ENCODE data around the gene MZB1.
"Not testable (repeated sequence)": the region's sequence is repeated elsewhere in the genome, so short reads cannot be mapped to it uniquely, and the experiment has no call there.

MZB1 gene

DNA sequence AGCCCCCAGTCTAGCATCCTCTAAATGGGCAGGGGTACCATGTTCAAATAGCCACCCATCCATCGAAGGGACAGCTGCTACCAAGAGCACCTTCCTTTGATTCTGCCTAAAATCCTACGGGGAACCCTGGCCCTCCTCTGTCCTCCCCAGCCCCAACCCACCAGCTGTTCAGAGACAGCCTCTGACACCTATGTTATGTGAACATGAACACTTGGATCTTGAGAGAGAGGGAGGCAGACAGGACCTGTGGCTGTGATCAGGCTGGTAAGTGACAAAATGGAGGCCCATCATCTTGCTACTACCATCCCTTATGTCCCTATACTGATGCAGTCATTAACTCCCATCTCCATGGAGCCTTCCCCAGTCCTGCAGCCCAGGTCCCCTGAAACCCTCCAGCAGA lies 14.8 kb downstream of the MZB1 start:
- DNase-seq (ENCODE audit: low spot score) = no peak

DNA sequence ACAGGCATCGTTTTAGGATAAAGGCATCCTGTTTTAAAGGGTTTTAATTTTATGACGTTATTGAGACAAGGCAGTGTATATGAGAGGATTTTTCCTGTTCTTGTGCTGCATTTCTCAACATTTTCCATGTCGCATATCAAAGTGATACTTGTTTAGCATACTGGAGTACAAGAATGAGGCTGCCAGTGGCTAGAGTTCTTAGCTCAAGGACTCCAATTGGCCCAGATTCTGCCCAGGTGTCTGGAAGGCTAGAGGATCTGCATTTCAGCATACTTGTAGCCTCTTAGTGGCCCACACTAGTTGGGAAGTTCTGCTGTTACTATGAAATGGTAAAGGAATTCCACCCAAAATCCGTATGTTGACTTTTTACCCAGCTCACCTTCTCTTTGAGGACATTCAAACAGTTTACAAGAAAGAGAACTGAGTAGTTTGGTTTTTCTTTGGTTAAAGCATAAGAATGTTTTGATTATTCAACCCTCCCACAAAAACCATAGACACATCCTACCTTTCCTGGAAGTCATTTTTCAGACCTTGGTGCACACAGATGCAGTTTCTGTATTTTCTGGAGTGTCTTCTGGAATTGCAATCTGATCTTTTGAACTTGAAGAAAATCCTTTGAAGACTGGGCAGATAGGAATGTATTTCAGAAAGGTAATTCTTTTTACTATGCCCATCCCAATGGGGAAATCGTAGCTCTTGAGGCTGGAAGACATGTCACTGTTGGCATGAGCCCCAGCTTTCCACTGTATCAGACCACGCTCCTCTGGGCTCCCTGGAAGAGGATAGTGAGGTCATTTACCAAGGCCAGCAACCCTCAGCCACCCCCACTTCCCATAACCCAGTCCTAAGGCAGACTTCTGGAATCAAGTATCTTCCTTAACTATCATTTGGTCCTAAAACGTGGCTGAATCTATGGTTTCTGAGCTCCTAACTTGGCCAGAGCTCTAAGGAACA lies 18.0 kb downstream of the MZB1 start:
- DNase-seq (ENCODE audit: low spot score) = no peak

DNA sequence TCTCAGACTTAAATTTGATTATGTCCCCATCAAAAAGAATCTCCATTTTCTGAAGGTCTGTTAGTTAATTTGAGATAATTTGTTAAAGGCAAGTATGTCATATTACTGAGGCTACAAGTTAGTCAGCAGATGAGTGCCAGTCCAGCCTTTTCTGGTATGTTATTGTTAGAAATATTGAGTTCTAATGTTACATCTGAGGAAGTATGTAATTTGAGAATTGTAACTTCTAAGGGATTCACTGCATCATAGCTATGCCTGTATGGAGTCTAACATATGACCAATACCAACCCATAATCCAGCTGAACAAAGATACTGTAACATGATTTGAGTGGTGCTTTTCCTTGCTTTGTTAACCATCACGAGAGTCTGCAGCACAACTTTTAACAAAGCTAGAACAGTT lies 20.5 kb downstream of the MZB1 start:
- DNase-seq (ENCODE audit: low spot score) = no peak

DNA sequence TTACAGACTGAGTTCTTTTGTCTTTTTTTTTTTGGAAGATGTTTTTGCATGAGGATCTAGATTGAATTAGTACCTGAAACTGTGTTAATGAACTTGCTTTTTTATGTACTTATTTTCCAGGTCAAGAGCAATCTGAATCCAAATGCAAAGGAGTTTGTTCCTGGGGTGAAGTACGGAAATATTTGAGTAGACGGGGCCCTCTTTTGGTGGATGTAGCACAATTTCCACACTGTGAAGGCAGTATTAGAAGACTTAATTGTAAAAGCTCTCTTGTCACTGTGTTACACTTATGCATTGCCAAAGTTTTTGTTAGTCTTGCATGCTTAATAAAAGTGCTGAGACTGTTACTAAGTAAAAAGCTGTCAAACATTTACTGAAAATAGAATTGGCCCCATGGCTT lies 21.1 kb downstream of the MZB1 start:
- no peak for DNase-seq (ENCODE audit: low spot score)

DNA sequence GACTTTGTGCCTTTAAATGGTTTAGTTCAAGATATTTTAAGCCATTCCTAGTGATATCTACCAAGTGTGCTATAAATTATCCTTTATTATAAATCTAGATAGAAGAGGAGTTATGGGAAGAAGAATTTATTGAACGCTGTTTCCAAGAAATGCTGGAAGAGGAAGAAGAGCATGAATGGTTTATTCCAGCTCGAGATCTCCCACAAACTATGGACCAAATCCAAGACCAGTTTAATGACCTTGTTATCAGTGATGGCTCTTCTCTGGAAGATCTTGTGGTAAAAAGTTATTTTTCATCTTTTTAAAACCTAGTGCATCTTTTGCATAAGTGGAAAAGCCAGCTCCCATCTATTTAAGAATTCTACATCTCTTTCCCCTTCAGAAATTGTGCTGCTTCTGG lies 25.2 kb downstream of the MZB1 start:
- no peak for DNase-seq (ENCODE audit: low spot score)

DNA sequence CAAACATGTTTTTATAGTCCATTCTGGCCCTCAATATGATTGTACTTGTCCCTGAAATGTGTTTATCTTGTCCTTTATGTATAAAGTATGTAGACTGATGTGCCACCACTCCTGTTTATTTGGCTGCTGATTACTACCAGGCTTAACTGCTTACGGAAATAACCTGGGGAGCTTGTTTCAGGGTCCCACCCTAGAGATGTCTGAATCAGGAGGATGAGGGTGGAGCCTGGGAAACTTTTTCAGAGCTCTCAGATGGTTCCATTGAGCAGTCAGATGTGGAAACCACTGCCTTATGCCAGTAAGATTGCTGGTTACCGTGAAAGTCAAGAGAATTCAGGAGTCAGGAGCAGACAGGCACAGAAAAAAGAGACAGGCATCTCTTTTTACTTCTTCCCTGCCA lies 25.8 kb downstream of the MZB1 start:
- no peak for DNase-seq (ENCODE audit: low spot score)

DNA sequence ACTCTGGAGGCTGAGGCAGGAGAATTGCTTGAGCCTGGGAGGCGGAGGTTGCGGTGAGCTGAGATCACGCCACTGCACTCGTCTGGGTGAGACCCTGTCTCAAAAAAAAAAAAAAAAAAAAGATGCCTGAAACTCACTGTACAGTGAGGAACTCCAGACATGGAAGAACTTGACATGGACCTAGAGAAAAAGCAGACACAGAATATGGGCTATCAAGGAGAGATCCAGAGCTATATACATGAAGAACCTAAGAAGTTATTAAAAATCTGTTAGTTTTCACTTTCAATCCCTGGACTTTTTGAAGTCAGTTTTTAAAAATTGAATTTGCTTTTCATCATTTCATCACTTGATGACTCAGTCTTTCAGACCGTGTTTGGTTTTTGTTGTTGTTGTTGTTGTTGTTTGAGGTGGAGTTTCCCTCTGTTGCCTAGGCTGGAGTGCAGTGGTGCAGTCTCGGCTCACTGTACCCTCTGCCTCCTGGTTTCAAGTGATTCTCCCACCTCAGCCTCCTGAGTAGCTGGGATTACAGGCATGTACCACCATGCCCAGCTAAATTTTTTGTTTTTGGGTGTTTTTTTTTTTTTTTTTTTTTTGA lies 27.8 kb downstream of the MZB1 start:
- DNase-seq (ENCODE audit: low spot score) = no peak

DNA sequence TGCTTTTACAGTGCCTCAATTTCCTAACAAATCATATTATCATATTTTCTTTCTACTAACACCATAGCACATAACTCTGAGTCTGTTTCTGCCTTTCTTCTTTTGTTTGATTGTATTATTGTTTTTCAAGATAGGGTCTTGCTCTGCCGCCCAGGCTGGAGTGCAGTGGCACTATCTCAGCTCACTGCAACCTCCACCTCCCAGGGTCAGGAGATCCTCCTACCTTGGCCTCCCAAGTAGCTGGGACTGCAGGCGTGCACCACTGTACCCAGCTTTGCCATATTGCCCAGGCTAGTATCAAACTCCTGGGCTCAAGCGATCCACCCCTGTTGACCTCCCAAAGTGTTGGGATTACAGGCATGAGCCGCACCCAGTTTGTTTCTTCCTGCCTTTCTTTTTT lies 29.3 kb downstream of the MZB1 start:
- DNase-seq (ENCODE audit: low spot score) = no peak

DNA sequence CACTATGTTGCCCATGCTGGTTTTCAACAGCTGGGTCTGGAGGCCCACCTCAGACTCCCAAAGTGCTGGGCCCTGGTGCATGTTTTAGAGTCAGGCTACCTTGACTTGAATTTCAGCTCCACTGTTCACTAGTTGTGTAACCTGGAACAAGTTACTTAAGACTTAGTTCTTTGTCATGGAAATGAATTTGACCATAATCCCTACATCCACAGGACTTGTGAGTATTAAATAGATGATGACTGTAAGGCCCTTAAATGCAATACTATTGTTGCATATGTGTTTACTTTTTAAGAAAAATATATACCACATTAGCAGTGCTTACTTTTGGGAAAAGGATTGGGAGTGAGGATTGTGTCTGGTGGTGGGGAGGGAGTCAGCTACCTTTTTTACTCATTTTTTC lies 31.6 kb downstream of the MZB1 start:
- no peak for DNase-seq (ENCODE audit: low spot score)

DNA sequence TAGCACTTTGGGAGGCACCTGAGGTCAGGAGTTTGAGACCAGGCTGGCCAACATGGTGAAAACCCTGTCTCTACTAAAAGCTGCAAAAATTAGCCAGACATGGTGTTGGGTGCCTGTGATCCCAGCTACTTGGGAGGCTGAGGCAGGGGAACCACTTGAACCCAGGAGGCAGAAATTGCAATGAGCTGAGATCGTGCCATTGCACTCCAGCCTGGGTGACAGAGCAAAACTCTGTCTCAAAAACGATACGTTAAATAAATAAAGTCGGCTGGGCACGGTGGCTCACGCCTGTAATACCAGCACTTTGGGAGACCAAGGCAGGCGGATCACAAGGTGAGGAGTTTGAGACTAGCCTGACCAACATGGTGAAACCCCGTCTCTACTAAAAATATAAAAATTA lies 33.8 kb downstream of the MZB1 start:
- DNase-seq (ENCODE audit: low spot score) = not testable (repeated sequence)

DNA sequence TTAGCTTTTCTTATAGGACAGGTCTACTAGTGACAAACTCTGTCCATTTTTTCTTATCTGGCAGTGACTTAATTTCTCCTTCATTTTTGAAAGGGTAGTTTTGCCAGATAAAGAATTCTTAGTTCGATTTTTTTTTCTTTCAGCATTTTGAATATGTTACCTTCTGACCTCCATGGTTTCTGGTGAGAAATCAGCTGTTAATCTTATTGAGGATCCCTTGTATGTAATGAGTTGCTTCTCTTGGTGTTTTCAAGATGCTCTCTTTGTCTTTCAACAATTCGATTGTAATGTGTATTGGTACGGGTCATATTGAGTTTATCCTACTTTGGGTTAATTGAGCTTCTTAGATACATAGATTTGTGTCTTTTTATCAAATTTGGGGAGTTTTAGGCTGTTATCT lies 35.5 kb downstream of the MZB1 start:
- DNase-seq (ENCODE audit: low spot score) = no peak

DNA sequence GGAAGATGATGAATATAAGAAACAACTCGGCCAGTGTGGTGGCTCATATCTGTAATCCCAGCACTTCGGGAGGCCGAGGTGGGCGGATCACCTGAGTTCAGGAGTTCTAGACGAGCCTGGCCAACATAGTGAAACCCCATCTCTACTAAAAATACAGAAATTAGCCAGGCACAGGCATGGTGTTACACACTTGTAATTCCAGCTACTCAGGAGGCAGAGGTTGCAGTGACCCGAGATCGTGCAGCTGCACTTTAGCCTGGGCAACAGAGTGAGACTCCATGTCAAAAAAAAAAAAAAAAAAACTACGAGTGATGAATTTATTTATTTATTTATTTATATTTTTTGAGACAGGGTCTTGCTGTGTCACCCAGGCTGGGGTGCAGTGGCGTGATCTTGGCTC lies 41.9 kb downstream of the MZB1 start:
- DNase-seq (ENCODE audit: low spot score) = not testable (repeated sequence)

DNA sequence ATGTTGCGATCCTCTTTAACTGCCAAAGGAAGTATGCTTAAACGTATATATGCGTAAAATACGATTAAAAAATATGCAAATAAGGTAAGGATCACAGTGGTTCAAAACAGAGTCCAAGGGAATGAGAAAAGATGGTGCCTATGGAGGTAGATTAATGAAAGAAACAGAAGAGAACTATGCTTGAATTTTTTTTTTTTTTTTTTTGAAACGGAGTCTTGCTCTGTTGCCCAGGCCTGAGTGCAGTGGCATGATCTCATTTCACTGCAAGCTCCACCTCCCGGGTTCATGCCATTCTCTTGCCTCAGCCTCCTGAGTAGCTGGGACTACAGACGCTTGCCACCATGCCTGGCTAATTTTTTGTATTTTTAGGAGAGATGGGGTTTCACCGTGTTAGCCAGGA lies 44.3 kb downstream of the MZB1 start:
- DNase-seq (ENCODE audit: low spot score) = not testable (repeated sequence)

DNA sequence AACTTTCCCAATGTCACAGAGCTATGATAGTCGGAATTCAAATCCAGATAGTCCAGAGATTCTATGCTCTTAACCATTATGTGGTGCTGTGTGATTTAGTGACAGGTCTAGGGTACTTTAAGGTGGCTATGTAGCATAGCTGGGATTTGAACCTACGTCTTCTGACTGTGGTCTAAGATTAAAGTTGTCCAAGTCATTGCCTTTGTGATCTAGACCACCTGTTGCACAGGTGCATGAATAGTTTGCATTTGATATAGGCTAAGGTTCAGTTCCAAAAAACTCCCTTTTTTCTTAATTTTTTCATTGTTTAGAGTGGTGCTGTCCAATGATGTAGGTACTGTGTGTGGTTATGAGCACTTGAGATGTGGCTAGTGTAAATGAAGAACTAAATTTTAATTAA lies 45.5 kb downstream of the MZB1 start:
- DNase-seq (ENCODE audit: low spot score) = no peak

DNA sequence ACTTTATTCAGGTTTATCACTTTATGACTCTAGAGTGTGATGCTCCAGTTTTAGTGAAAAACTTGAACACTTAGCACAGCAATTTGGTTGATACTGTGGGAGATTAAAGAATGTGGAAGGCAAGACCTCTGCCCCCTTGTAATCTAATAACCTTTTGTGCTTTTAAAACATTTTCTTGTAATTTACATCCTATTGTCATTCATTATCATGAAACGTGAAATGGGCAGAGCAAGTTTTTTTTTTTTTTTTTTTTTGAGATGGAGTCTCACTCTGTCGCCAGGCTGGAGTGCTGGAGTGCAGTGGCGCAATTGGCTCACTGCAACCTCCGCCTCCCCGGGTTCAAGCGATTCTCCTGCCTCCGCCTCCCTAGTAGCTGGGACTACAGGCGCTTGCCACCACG lies 46.2 kb downstream of the MZB1 start:
- DNase-seq (ENCODE audit: low spot score) = no peak

DNA sequence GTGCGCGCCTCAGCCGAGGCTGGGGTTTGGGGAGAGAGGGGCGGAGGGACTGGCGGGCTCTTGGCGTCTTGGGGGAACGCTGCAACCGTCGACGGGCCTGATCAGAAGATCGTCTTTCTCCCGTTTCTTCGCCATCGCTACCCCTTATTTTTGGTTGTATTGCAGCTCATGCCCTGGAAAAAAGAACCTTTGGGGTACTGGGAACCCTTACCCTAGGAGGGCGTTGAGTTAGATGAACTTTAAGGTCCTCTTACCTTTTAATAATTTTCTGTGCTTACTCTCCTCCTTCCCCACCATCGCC lies 47.3 kb downstream of the MZB1 start:
- peak; percentile 83 for DNase-seq (ENCODE audit: low spot score)

DNA sequence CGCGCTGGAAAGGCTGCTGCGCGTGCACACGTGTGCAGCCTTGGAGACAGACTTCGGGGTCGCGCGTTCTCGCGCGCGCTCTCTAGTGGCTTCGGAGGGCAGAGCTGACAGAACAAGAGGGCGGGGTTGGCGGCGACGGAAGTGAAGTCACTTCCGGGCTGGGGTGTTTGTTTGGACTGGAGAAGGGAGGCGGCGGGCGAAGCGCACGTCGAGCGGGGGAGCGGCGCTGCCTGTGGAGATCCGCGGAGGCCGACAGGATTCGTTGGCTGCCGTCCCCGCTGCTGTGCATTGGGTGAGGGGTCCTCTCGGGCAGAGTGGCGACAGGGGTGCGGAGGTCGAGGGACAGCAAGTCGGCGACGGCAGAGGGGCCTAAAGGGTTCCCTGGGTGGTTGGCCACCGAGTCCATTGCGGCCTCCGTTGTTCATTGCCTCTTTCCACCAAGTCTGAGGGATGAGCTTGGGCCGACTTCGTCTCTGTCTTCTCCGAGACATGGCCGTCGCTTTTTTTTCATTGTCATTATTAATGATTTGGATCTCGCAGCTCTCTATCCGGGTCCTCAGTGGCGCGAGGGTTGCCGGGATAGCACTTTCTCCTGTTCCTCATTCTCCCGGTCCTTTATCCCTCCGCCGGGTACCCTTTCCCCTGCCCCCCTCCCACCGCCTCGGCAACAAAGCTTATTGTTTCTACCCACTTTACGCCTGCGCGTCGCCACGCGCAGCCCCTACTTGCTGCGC lies 47.9 kb downstream of the MZB1 start, which contains the start of gene PAIP2:
PAIP2 (plus strand) TSS at position 166 of the 734 bp plus-strand sequence. CDS start 21,931 bp downstream, outside the sequence.
- DNase-seq (ENCODE audit: low spot score) = peak; percentile 97

DNA sequence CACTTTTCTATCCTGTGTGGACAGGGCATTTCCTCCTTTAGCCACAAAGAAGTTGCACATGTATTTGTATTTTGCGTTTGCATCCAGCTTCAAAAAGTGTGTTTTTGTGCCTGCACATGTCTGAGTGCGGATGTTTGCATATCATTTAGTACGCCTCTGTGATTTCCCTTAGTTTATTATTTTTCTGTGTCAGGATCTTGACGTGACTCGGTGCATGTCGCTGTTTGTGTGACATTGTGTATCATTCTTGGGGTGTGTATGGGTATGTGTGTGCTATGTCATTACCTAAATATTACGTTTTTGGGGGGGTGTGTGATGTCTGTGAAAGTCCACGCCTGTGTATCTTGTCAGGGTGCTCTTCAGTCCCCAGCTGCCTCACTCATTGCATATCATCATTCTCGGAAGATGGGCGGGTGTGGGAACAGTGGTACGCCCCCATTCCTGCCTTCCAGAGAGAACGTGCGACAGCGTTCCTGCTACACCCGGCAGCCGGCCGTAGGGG lies 48.5 kb downstream of the MZB1 start:
- no peak for DNase-seq (ENCODE audit: low spot score)

DNA sequence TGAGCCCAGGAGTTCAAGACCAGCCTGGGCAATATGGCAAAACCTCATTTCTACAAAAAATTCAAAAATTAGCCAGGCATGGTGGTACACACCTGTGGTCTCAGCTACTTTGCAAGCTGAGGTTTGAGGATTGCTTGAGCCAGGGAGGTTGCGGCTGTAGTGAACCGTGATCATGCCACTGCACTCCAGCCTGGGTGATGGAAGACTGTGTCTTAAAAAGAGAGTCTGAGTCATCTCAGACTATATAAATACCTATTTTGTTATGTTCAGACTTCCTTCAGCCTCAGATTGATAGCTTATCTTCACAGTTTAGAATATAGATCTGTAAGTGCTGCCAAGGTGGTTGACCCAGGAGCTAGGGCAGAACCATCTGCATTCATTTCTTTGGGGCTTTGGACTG lies 49.7 kb downstream of the MZB1 start:
- no peak for DNase-seq (ENCODE audit: low spot score)

All from CD4-positive, alpha-beta T cell treated with Interleukin-2 at 100 ng/mL for 4 hours (primary cell).